Spleen (tissue), 11 donors: ENCODE measurements around the gene AARS2. TPM values are rescaled to one million over a fixed set of nuclear protein-coding genes. Genes with fewer than 3 reads are reported as not detected.
"Not testable (repeated sequence)": the region's sequence is repeated elsewhere in the genome, so short reads cannot be mapped to it uniquely, and the experiment has no call there.

Source experiments
- DNase-seq: peaks from one replicate; pipeline ENCODE4 v3.0.0-alpha.2; 2020
- H3K27ac ChIP-seq, 8 donors: fragments of 200-600 bp; sonication (generic) in 7 of 8; 1 replicate in 4 of 8; 2 replicates in 4 of 8; pipeline versions ENCODE4 v1.5.0 to v1.8.0; 2016 to 2021; ENCODE audit warnings: inconsistent platforms in 4 of 8, mild to moderate bottlenecking in 4 of 8, moderate library complexity in 1 of 8
- H3K27me3 ChIP-seq, 7 donors: fragments of 200-600 bp; sonication (generic) in 6 of 7; replicated peaks in 1 of 7; 1 replicate in 4 of 7; 2 replicates in 3 of 7; pipeline versions ENCODE4 v1.5.0 to v1.8.0; 2016 to 2021; ENCODE audit warnings: inconsistent platforms in 3 of 7, mild to moderate bottlenecking in 1 of 7
- H3K36me3 ChIP-seq, 6 donors: fragments of 200-600 bp; sonication (generic) in 5 of 6; 1 replicate in 4 of 6; 2 replicates in 2 of 6; pipeline versions ENCODE4 v1.5.0 to v1.8.0; 2016 to 2021; ENCODE audit warnings: inconsistent platforms in 2 of 6
- H3K4me1 ChIP-seq, 6 donors: fragments of 200-600 bp; sonication (generic) in 5 of 6; 1 replicate in 3 of 6; 2 replicates in 3 of 6; pipeline versions ENCODE4 v1.5.0 to v1.8.0; 2016 to 2021; ENCODE audit warnings: inconsistent platforms in 3 of 6
- H3K4me3 ChIP-seq, 8 donors: fragments of 200-600 bp; sonication (generic) in 7 of 8; 1 replicate in 4 of 8; 2 replicates in 4 of 8; pipeline versions ENCODE4 v1.5.0 to v1.8.0; 2016 to 2021; ENCODE audit warnings: inconsistent platforms in 4 of 8, mild to moderate bottlenecking in 4 of 8, moderate library complexity in 2 of 8
- H3K9me3 ChIP-seq, 8 donors: fragments of 200-600 bp; sonication (generic) in 7 of 8; 1 replicate in 4 of 8; 2 replicates in 4 of 8; pipeline versions ENCODE4 v1.5.0 to v1.8.0; 2016 to 2021; ENCODE audit warnings: inconsistent platforms in 4 of 8
- CTCF ChIP-seq, 11 experiments: fragments of 200-600 bp in 7 of 11; fragments of 450-650 bp in 4 of 11; sonication (generic) in 4 of 11; IDR thresholded peaks in 8 of 11; conservative IDR thresholded peaks in 3 of 11; 1 replicate in 7 of 11; 2 replicates in 4 of 11; pipeline versions ENCODE4 v1.4.0 to v1.8.0; 2016 to 2021; ENCODE audit warnings: antibody characterized with exemption in 11 of 11, inconsistent platforms in 4 of 11, mild to moderate bottlenecking in 1 of 11
- POLR2A ChIP-seq, 3 donors: fragments of 450-650 bp; IDR thresholded peaks; one replicate each; pipeline ENCODE4 v1.5.1; 2017; ENCODE audit warnings: antibody characterized with exemption in 3 of 3, mild to moderate bottlenecking in 1 of 3
- POLR2AphosphoS5 ChIP-seq, 3 donors: sonication (generic); formaldehyde crosslinking; IDR thresholded peaks; one replicate each; pipeline ENCODE4 v1.5.1; 2017; ENCODE audit warnings: antibody characterized with exemption in 3 of 3
- WGBS, 5 donors: extraction: QIAGEN DNeasy Blood & Tissue Kit in 3 of 5; methylation state at CpG; one replicate each; pipeline versions ENCODE4 v1.1.5 to v1.1.7; 2013 to 2018; 5-methylcytosine and 5-hydroxymethylcytosine counted together
- intact Hi-C: fragments of 100-400 bp; cut with DNase I; formaldehyde crosslinking; loops from one replicate; pipeline ENCODE4 v1.15.0; 2023; ENCODE audit warnings: low total_unique reads
- polyA plus RNA-seq, 3 donors: library from polyadenylated mRNA; stranded (reverse); fragments of 200-250 nt; gene quantifications; one replicate each; pipeline ENCODE4 v1.2.1, GENCODE V29; 2013
- total RNA-seq, 7 donors: library from RNA; depleted of rRNA in 3 of 7; stranded (reverse); fragments of >200 nt in 3 of 7; fragmentation: NEBNext Ultra II Directional in 4 of 7; extraction: Animal tissue kit (Norgen Biotek cat#: 25700) in 4 of 7; gene quantifications; one replicate each; pipeline versions ENCODE4 v1.1.0 to v1.2.1, GENCODE V29; 2016 to 2021
- donor health status: healthy with polysubstance abuse.
- donor health status: DM: no; HTN: no; CAD: no; lungs with moderate emphysema.
- donor health status: DM: no; HTN: no; CAD: no.
- donor health status: Bipolar disorder and iron deficiency.
- donor health status: healthy.
- donor health status: DM: no; HTN: no; CAD: no.
- donor health status: DM: yes; HTN: yes; CAD: no.

The AARS2 gene
- total and polyA plus RNA-seq, 10 donors = 3.5 to 16.8 (median 13.7) TPM

- Histone ChIP-seq H3K27ac (no peak overlapping the region), H3K9me3 (peaks cover 0 to 10% (median 3%) of the 10 kb centered on the region in 8 donors), H3K4me1 (no peaks in the 10 kb centered on the region), H3K36me3 (no peaks in the 10 kb centered on the region), H3K27me3 (no peaks in the 10 kb centered on the region), H3K4me3 (no peak overlapping the region)
- TF ChIP-seq CTCF (IDR thresholded peaks at IDR 0.05 in 8 of 11, conservative IDR thresholded peaks at IDR 0.05 in 3 of 11) (no peak), POLR2A (IDR thresholded peaks at IDR 0.05) (no peak), POLR2AphosphoS5 (IDR thresholded peaks at IDR 0.05) (no peak)
- no peak for DNase-seq
- intact Hi-C loops = no loop called here
- WGBS, 5 donors = 70 to 88% (median 82%) methylated on average over 3 to 4 of the region's 4 CpGs
These were observed 42.5 kb upstream of the AARS2 start for GRCh38 chr6:44355640-44356039.

- intact Hi-C loops = no loop called here
These were observed 40.2 kb upstream of the AARS2 start for GRCh38 chr6:44353336-44353735.

GRCh38 chr6:44352259-44352658 lies 39.1 kb upstream of the AARS2 start:
- Histone ChIP-seq H3K4me3 (no peak overlapping the region), H3K9me3 (peaks cover 0 to 10% (median 3%) of the 10 kb centered on the region in 8 donors), H3K36me3 (no peaks in the 10 kb centered on the region), H3K27me3 (no peaks in the 10 kb centered on the region), H3K4me1 (no peaks in the 10 kb centered on the region), H3K27ac (no peak overlapping the region)
- TF ChIP-seq CTCF (IDR thresholded peaks at IDR 0.05 in 8 of 11, conservative IDR thresholded peaks at IDR 0.05 in 3 of 11) = no peak
- no peak for TF ChIP-seq POLR2A (IDR thresholded peaks at IDR 0.05)
- TF ChIP-seq POLR2AphosphoS5 (IDR thresholded peaks at IDR 0.05) = no peak
- no peak for DNase-seq
- WGBS, 5 donors = 90 to 93% (median 92%) methylated on average over 4 of the region's 4 CpGs
- intact Hi-C loops = no loop called here

More at GRCh38 chr6:44353336-44353735, 40.2 kb upstream of the AARS2 start:
- H3K9me3 ChIP-seq = peaks cover 0 to 10% (median 3%) of the 10 kb centered on the region in 8 donors
- no peaks in the 10 kb centered on the region for H3K4me1 ChIP-seq
- no peak for TF ChIP-seq CTCF (IDR thresholded peaks at IDR 0.05 in 8 of 11, conservative IDR thresholded peaks at IDR 0.05 in 3 of 11)
- no peak for TF ChIP-seq POLR2A (IDR thresholded peaks at IDR 0.05)
- TF ChIP-seq POLR2AphosphoS5 (IDR thresholded peaks at IDR 0.05) = no peak
- H3K27ac ChIP-seq = no peak overlapping the region
- no peak for DNase-seq
- no peak overlapping the region for H3K4me3 ChIP-seq
- no peaks in the 10 kb centered on the region for H3K27me3 ChIP-seq
- WGBS, 5 donors = 72 to 84% (median 83%) methylated on average over 2 of the region's 2 CpGs
- H3K36me3 ChIP-seq = no peaks in the 10 kb centered on the region

- H3K27me3 ChIP-seq, H3K36me3 ChIP-seq, H3K9me3 ChIP-seq, H3K4me1 ChIP-seq, H3K4me3 ChIP-seq, intact Hi-C loops, DNase-seq, H3K27ac ChIP-seq: not testable (repeated sequence)
- 73 to 83% (median 79%) methylated on average over 4 of the region's 4 CpGs for WGBS, 5 donors
These were observed 37.5 kb upstream of the AARS2 start for GRCh38 chr6:44350650-44350994.
